Neural cell (in vitro differentiated cells): ENCODE results near the gene GPATCH2L.

Source experiments
- CTCF ChIP-seq: fragments of 450-650 bp; IDR thresholded peaks from 2 replicates; pipeline ENCODE4 v1.5.1; 2014; ENCODE audit warnings: antibody characterized with exemption, mild to moderate bottlenecking, moderate library complexity; ENCODE audit not compliant: poor library complexity, severe bottlenecking
- EP300 ChIP-seq: fragments of 450-650 bp; conservative IDR thresholded peaks from 2 replicates; pipeline ENCODE4 v1.6.1; 2014; ENCODE audit warnings: antibody characterized with exemption, mild to moderate bottlenecking, moderate library complexity; ENCODE audit not compliant: poor library complexity, severe bottlenecking
- EZH2 ChIP-seq: fragments of 200-600, 300-800 bp; shearing (Covaris generic), sonication (generic); IDR thresholded peaks from 2 replicates; pipeline ENCODE4 v1.6.1; 2014; ENCODE audit warnings: antibody characterized with exemption, low read length, borderline replicate concordance, mild to moderate bottlenecking; ENCODE audit not compliant: insufficient read depth, poor library complexity, severe bottlenecking
- MXI1 ChIP-seq: fragments of 450-650 bp; conservative IDR thresholded peaks from 2 replicates; pipeline ENCODE4 v1.6.1; 2014; ENCODE audit warnings: antibody characterized with exemption, mild to moderate bottlenecking; ENCODE audit not compliant: poor library complexity, severe bottlenecking
- POLR2AphosphoS5 ChIP-seq: IDR thresholded peaks from 2 replicates; pipeline ENCODE4 v1.6.1; 2012
- RAD21 ChIP-seq: fragments of 450-650 bp; conservative IDR thresholded peaks from 2 replicates; pipeline ENCODE4 v1.6.1; 2014; ENCODE audit warnings: antibody characterized with exemption, mild to moderate bottlenecking, moderate library complexity
- TAF1 ChIP-seq: IDR thresholded peaks from 2 replicates; pipeline ENCODE4 v1.6.1; 2012; ENCODE audit warnings: low read depth
- TF ChIP-seq, protein P1 (sequence below): IDR thresholded peaks from 2 replicates; pipeline ENCODE4 v1.6.1; 2012; ENCODE audit warnings: borderline replicate concordance

DNA sequence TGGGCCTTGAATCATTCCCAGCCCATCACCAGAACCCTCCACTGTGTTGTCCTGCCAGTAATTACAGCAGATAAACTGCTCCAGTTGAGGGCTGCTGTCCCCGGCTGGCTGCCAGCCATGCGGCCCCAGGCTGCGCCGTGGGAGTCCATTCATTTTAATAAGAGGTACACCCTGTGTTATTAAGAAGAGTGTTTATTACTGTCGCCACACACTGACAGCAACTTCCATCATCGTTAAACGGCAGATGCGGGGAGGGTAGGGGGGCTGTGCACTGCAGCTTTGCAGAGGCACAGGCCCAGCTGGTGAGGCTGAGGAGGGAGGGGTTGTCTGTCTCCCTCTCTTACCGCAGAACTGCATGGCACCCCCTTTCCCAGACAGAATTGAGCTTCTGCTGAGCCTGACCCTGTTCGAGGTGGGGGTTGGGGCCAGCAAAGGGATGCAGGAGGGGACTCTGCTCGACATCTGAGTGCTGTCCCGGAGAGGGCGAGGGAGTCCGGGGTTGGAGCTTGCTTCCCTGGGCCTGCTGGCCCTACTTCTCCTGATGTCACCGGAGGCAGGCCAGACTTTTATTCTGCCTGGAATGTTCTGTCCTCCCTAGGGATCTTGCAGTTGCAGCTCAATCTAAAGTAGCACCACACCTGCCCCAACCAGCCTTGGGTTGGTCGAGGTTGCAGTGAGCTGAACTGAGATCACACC is 33.8 kb upstream of the GPATCH2L start:
- TF ChIP-seq EP300 = no peak
- TF ChIP-seq CTCF = no peak
- TF ChIP-seq TAF1 = no peak
- no peak for TF ChIP-seq RAD21
- no peak for TF ChIP-seq POLR2AphosphoS5
- TF ChIP-seq EZH2 = no peak
- TF ChIP-seq, protein P1, sequence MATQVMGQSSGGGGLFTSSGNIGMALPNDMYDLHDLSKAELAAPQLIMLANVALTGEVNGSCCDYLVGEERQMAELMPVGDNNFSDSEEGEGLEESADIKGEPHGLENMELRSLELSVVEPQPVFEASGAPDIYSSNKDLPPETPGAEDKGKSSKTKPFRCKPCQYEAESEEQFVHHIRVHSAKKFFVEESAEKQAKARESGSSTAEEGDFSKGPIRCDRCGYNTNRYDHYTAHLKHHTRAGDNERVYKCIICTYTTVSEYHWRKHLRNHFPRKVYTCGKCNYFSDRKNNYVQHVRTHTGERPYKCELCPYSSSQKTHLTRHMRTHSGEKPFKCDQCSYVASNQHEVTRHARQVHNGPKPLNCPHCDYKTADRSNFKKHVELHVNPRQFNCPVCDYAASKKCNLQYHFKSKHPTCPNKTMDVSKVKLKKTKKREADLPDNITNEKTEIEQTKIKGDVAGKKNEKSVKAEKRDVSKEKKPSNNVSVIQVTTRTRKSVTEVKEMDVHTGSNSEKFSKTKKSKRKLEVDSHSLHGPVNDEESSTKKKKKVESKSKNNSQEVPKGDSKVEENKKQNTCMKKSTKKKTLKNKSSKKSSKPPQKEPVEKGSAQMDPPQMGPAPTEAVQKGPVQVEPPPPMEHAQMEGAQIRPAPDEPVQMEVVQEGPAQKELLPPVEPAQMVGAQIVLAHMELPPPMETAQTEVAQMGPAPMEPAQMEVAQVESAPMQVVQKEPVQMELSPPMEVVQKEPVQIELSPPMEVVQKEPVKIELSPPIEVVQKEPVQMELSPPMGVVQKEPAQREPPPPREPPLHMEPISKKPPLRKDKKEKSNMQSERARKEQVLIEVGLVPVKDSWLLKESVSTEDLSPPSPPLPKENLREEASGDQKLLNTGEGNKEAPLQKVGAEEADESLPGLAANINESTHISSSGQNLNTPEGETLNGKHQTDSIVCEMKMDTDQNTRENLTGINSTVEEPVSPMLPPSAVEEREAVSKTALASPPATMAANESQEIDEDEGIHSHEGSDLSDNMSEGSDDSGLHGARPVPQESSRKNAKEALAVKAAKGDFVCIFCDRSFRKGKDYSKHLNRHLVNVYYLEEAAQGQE = no peak
- TF ChIP-seq MXI1 = no peak
